Measurements from ENCODE around the gene ZNF79.

ZNF79 gene

GRCh38 chr9:127423934-127424675 lies at the start of gene ZNF79:
TSS of gene ZNF79 (plus strand) at chr9:127424382. CDS start at chr9:127424788, 406 bp downstream.
- peak; percentile 92 for DNase-seq (ENCODE audit: low read depth)

GRCh38 chr9:127380479-127380878 lies 43.7 kb upstream of the ZNF79 start:
- DNase-seq (ENCODE audit: low read depth), result no peak

GRCh38 chr9:127382541-127382940 lies 41.6 kb upstream of the ZNF79 start:
- no peak for DNase-seq (ENCODE audit: low read depth)

- no peak for DNase-seq (ENCODE audit: low read depth)
These were observed 40.0 kb upstream of the ZNF79 start for GRCh38 chr9:127384016-127384730.

- no peak for DNase-seq (ENCODE audit: low read depth)
These were observed 39.3 kb upstream of the ZNF79 start for GRCh38 chr9:127384901-127385300.

- DNase-seq (ENCODE audit: low read depth), result no peak
These were observed 37.9 kb upstream of the ZNF79 start for GRCh38 chr9:127386249-127386648.

GRCh38 chr9:127386981-127387380 lies 37.2 kb upstream of the ZNF79 start:
- no peak for DNase-seq (ENCODE audit: low read depth)

GRCh38 chr9:127388037-127388855 lies 35.9 kb upstream of the ZNF79 start:
- DNase-seq (ENCODE audit: low read depth), result peak; percentile 72

- DNase-seq (ENCODE audit: low read depth), result no peak
These were observed 35.3 kb upstream of the ZNF79 start for GRCh38 chr9:127388856-127389238.

GRCh38 chr9:127389381-127390247 lies 34.6 kb upstream of the ZNF79 start:
- DNase-seq (ENCODE audit: low read depth), result no peak

GRCh38 chr9:127390248-127390545 lies 34.0 kb upstream of the ZNF79 start:
- no peak for DNase-seq (ENCODE audit: low read depth)

GRCh38 chr9:127390563-127390962 lies 33.6 kb upstream of the ZNF79 start:
- no peak for DNase-seq (ENCODE audit: low read depth)

GRCh38 chr9:127392166-127392565 lies 32.0 kb upstream of the ZNF79 start:
- DNase-seq (ENCODE audit: low read depth), result no peak

- DNase-seq (ENCODE audit: low read depth), result no peak
These were observed 31.2 kb upstream of the ZNF79 start for GRCh38 chr9:127392976-127393375.

GRCh38 chr9:127393645-127394044 lies 30.5 kb upstream of the ZNF79 start:
- DNase-seq (ENCODE audit: low read depth), result no peak

GRCh38 chr9:127395497-127396252 lies 28.5 kb upstream of the ZNF79 start:
- DNase-seq (ENCODE audit: low read depth), result no peak

GRCh38 chr9:127396253-127396807 lies 27.9 kb upstream of the ZNF79 start:
- DNase-seq (ENCODE audit: low read depth), result no peak

- peak; percentile 90 for DNase-seq (ENCODE audit: low read depth)
These were observed 27.2 kb upstream of the ZNF79 start, which contains the start of gene SLC2A8 for GRCh38 chr9:127396808-127397645. TSS of gene SLC2A8 (plus strand) at chr9:127397169. CDS start at chr9:127397231, 62 bp downstream.

- DNase-seq (ENCODE audit: low read depth), result no peak
These were observed 26.4 kb upstream of the ZNF79 start for GRCh38 chr9:127397646-127398274.

All from activated T-cell treated with anti-CD3 and anti-CD28 coated beads for 48 hours (primary cell).